B cell (primary cell): ENCODE data around the gene TTC24.

ENCODE experiments used
- CTCF ChIP-seq: fragments of 200-600 bp; IDR thresholded peaks from one replicate; pipeline ENCODE4 v1.8.0; 2022; ENCODE audit warnings: antibody characterized with exemption, mild to moderate bottlenecking
- EZH2 ChIP-seq: IDR thresholded peaks from 2 replicates; pipeline ENCODE4 v1.6.1; 2012; ENCODE audit warnings: borderline replicate concordance, low read depth, mild to moderate bottlenecking, moderate library complexity, low read length; ENCODE audit not compliant: insufficient read depth, poor library complexity, severe bottlenecking

GRCh38 chr1:156559086-156559796, 20.3 kb upstream of the TTC24 start:
- TF ChIP-seq EZH2 (no peak), CTCF (no peak)
